ENCODE data around the gene OPN5.

DNA sequence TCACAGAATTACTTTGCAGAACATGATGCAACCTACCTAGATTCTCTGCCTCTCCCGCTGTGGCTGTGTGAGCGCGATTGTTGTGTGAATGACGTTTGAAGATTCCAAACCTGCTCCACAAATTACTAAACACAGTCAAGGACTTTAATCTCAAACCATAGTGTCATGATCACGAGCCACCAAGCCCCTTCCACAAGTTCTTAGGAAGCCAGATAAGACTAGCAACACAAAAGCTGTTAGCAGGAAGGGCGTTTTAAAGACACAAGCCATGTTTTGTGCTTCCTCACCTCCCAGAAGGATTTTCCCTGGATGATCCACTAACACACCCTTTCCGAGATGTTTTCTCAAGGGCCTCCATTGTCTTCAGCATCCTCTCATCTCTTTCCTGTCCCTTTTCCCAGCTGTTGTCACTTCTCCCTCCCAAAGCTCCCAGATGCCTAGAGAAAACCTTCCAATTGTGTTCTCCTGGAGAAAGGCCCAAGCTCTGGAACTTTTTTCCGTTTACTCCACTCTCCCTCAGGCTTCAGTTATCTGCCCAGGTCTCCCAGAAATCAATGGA is 12.8 kb downstream of the OPN5 start:
- TF ChIP-seq, protein P1, sequence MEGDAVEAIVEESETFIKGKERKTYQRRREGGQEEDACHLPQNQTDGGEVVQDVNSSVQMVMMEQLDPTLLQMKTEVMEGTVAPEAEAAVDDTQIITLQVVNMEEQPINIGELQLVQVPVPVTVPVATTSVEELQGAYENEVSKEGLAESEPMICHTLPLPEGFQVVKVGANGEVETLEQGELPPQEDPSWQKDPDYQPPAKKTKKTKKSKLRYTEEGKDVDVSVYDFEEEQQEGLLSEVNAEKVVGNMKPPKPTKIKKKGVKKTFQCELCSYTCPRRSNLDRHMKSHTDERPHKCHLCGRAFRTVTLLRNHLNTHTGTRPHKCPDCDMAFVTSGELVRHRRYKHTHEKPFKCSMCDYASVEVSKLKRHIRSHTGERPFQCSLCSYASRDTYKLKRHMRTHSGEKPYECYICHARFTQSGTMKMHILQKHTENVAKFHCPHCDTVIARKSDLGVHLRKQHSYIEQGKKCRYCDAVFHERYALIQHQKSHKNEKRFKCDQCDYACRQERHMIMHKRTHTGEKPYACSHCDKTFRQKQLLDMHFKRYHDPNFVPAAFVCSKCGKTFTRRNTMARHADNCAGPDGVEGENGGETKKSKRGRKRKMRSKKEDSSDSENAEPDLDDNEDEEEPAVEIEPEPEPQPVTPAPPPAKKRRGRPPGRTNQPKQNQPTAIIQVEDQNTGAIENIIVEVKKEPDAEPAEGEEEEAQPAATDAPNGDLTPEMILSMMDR (conservative IDR thresholded peaks at IDR 0.05; ENCODE audit: low read depth, low read length), result no peak
- no peak for TF ChIP-seq EZH2phosphoT487 (IDR thresholded peaks at IDR 0.05; ENCODE audit: borderline replicate concordance, low read length)
- TF ChIP-seq EZH2 (IDR thresholded peaks at IDR 0.05; ENCODE audit: low read length, unreplicated experiment), result no peak

Data from PC-3 (cell line).